Neural cell (in vitro differentiated cells): ENCODE measurements around the gene ZNF500.

Source experiments
- CTCF ChIP-seq: fragments of 450-650 bp; IDR thresholded peaks from 2 replicates; pipeline ENCODE4 v1.5.1; 2014; ENCODE audit warnings: antibody characterized with exemption, mild to moderate bottlenecking, moderate library complexity; ENCODE audit not compliant: poor library complexity, severe bottlenecking
- EP300 ChIP-seq: fragments of 450-650 bp; conservative IDR thresholded peaks from 2 replicates; pipeline ENCODE4 v1.6.1; 2014; ENCODE audit warnings: antibody characterized with exemption, mild to moderate bottlenecking, moderate library complexity; ENCODE audit not compliant: poor library complexity, severe bottlenecking
- EZH2 ChIP-seq: fragments of 200-600, 300-800 bp; shearing (Covaris generic), sonication (generic); IDR thresholded peaks from 2 replicates; pipeline ENCODE4 v1.6.1; 2014; ENCODE audit warnings: antibody characterized with exemption, low read length, borderline replicate concordance, mild to moderate bottlenecking; ENCODE audit not compliant: insufficient read depth, poor library complexity, severe bottlenecking
- POLR2AphosphoS5 ChIP-seq: IDR thresholded peaks from 2 replicates; pipeline ENCODE4 v1.6.1; 2012
- RAD21 ChIP-seq: fragments of 450-650 bp; conservative IDR thresholded peaks from 2 replicates; pipeline ENCODE4 v1.6.1; 2014; ENCODE audit warnings: antibody characterized with exemption, mild to moderate bottlenecking, moderate library complexity
- REST ChIP-seq: IDR thresholded peaks from 2 replicates; pipeline ENCODE4 v1.6.1; 2012; ENCODE audit warnings: borderline replicate concordance
- TAF1 ChIP-seq: IDR thresholded peaks from 2 replicates; pipeline ENCODE4 v1.6.1; 2012; ENCODE audit warnings: low read depth

- TF ChIP-seq POLR2AphosphoS5 (no peak), CTCF (no peak), REST (no peak), TAF1 (no peak), EZH2 (no peak), RAD21 (no peak), EP300 (no peak)
These were observed 13.3 kb upstream of the ZNF500 start for GRCh38 chr16:4780235-4780634.
